ENCODE results near the gene DNMT3A.

DNMT3A gene

GRCh38 chr2:25240636-25241035, 101.1 kb downstream of the DNMT3A start:
- no peaks in the 10 kb centered on the region for H3K27me3 Mint-ChIP-seq
- H3K27ac Mint-ChIP-seq: peak overlapping the region; percentile 68
- H3K4me1 Mint-ChIP-seq (ENCODE audit: low read depth): peaks cover 4% of the 10 kb centered on the region
- H3K9me3 Mint-ChIP-seq (ENCODE audit: low read depth): no peaks in the 10 kb centered on the region
- H3K36me3 Mint-ChIP-seq: peaks cover 9% of the 10 kb centered on the region
- no peak overlapping the region for H3K4me3 Mint-ChIP-seq

DNA sequence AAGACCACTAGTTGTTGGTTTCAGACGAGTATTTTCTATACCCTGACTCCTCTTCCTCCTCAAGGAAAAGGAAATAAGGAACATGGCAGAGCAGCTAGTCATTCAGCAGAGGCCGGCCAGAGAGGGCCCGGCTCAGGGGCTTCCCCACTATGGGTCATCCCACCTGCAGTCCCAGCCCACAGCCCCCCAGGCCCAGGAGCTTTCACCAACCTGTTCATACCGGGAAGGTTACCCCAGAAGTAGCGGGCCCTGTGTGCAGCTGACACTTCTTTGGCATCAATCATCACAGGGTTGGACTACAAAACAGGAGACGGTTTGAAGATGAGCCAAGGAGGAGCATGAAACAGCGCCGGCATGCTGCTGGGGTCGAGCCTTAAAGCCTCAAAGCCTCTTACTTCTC, 102.8 kb downstream of the DNMT3A start:
- Mint-ChIP-seq H3K27ac (no peak overlapping the region), H3K36me3 (peaks cover 9% of the 10 kb centered on the region)

GRCh38 chr2:25237764-25238163, 104.0 kb downstream of the DNMT3A start:
- no peak overlapping the region for H3K4me3 Mint-ChIP-seq
- H3K36me3 Mint-ChIP-seq: peaks cover 9% of the 10 kb centered on the region

More for the DNA sequence above, 102.8 kb downstream of the DNMT3A start:
- H3K27me3 Mint-ChIP-seq: no peaks in the 10 kb centered on the region
- H3K4me3 Mint-ChIP-seq: no peak overlapping the region
- H3K4me1 Mint-ChIP-seq (ENCODE audit: low read depth): peaks cover 4% of the 10 kb centered on the region
- no peaks in the 10 kb centered on the region for H3K9me3 Mint-ChIP-seq (ENCODE audit: low read depth)

GRCh38 chr2:25236736-25237135, 105.0 kb downstream of the DNMT3A start:
- Mint-ChIP-seq H3K27me3 (no peaks in the 10 kb centered on the region), H3K27ac (peak overlapping the region; percentile 18), H3K36me3 (peaks cover 3% of the 10 kb centered on the region), H3K4me1 (ENCODE audit: low read depth) (peaks cover 6% of the 10 kb centered on the region), H3K4me3 (no peak overlapping the region), H3K9me3 (ENCODE audit: low read depth) (no peaks in the 10 kb centered on the region)

More at GRCh38 chr2:25237764-25238163, 104.0 kb downstream of the DNMT3A start:
- Mint-ChIP-seq H3K4me1 (ENCODE audit: low read depth) (peaks cover 4% of the 10 kb centered on the region), H3K27ac (peak overlapping the region; percentile 46), H3K9me3 (ENCODE audit: low read depth) (no peaks in the 10 kb centered on the region), H3K27me3 (no peaks in the 10 kb centered on the region)

GRCh38 chr2:25234738-25235137, 107.0 kb downstream of the DNMT3A start:
- Mint-ChIP-seq H3K36me3 (peaks cover 2% of the 10 kb centered on the region), H3K4me1 (ENCODE audit: low read depth) (peaks cover 10% of the 10 kb centered on the region), H3K27ac (no peak overlapping the region)

GRCh38 chr2:25233916-25234605, 107.7 kb downstream of the DNMT3A start:
- Mint-ChIP-seq H3K36me3 (peaks cover 2% of the 10 kb centered on the region), H3K4me1 (ENCODE audit: low read depth) (peaks cover 14% of the 10 kb centered on the region), H3K4me3 (no peak overlapping the region), H3K27me3 (no peaks in the 10 kb centered on the region), H3K27ac (peak overlapping the region; percentile 42), H3K9me3 (ENCODE audit: low read depth) (no peaks in the 10 kb centered on the region)

More at GRCh38 chr2:25234738-25235137, 107.0 kb downstream of the DNMT3A start:
- Mint-ChIP-seq H3K9me3 (ENCODE audit: low read depth) (no peaks in the 10 kb centered on the region), H3K27me3 (no peaks in the 10 kb centered on the region), H3K4me3 (no peak overlapping the region)

DNA sequence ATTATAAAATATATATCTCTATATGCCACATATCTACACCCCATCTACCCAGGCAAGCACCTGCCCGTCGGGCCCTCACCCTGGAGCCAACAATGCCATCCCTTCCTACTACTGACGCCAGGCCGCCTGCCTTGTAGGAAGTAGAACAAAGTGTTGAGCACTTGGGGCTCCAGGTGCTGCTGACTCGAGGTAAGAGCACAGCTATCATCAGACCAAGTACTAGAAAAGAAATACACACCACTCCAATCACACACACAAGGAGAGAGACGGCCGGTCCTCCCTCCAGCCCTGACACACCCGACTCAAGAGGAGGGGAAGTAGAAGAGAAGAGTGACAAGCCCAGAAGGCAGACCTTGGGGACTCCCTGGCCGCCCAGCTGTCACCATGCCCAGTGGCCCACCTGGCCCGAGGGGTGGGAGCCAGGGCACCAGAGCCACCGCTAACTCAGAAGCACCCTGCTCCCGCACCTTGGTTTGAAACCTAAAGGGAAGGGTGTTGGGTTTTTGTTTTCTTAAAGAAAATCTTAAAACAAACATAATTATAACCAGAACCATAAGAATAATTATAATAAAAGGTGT, 109.4 kb downstream of the DNMT3A start:
- Mint-ChIP-seq H3K27me3 (no peaks in the 10 kb centered on the region), H3K36me3 (peaks cover 2% of the 10 kb centered on the region)

GRCh38 chr2:25230948-25231311, 110.8 kb downstream of the DNMT3A start:
- Mint-ChIP-seq H3K27ac (no peak overlapping the region), H3K27me3 (no peaks in the 10 kb centered on the region), H3K4me3 (no peak overlapping the region), H3K4me1 (ENCODE audit: low read depth) (peaks cover 21% of the 10 kb centered on the region), H3K9me3 (ENCODE audit: low read depth) (no peaks in the 10 kb centered on the region), H3K36me3 (no peaks in the 10 kb centered on the region)

More for the DNA sequence above, 109.4 kb downstream of the DNMT3A start:
- H3K27ac Mint-ChIP-seq: no peak overlapping the region
- H3K4me1 Mint-ChIP-seq (ENCODE audit: low read depth): peaks cover 17% of the 10 kb centered on the region
- no peak overlapping the region for H3K4me3 Mint-ChIP-seq
- H3K9me3 Mint-ChIP-seq (ENCODE audit: low read depth): no peaks in the 10 kb centered on the region

- Mint-ChIP-seq H3K4me3 (no peak overlapping the region), H3K27me3 (no peaks in the 10 kb centered on the region), H3K4me1 (ENCODE audit: low read depth) (peaks cover 21% of the 10 kb centered on the region), H3K27ac (peak overlapping the region; percentile 59), H3K9me3 (ENCODE audit: low read depth) (no peaks in the 10 kb centered on the region), H3K36me3 (no peaks in the 10 kb centered on the region)
These were observed 111.4 kb downstream of the DNMT3A start for GRCh38 chr2:25230198-25230947.

DNA sequence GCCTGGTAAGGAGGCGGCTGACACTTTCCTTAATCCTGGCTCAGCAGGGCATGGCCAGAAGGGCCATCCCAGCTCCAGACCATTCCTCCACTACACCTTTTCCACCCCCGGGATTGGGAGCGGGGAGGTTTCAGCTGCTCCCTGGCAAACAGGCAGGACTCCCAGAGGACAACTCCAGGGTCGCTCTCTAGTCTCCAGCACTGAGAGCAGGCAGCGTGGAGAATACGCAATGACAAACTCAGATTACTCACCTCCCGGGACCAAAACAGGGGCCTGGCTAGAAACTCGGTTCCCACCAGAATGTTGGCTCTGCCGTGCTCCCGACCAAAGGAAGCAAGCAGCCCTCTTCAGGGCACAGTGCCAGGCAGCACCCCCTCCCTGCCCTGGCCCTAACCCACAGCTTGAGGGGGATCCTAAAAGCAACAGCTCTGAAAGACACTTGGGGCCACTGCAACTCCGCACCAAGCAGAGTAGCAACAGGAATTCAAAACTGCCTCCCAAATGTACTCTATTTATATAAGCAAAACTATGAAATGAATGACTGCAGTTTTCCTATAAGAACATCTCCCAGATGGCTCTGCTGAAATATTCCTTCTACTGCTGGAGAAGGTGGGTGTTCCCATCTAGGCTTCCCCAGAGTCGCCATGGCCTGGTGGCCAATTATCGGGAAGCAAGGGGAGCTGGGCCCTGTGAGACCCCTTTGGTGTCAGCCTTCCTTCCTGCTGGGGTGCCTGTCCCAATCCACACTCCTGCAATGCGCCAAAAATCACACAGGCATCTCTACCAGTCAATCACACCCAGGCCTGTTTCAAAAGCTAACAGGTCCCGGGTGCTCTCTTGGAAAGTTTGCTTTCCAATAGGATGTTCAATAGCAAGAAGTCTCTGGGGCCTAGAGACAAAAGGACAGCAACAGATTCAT, 112.2 kb downstream of the DNMT3A start:
- Mint-ChIP-seq H3K36me3 (no peaks in the 10 kb centered on the region), H3K4me1 (ENCODE audit: low read depth) (peaks cover 21% of the 10 kb centered on the region), H3K9me3 (ENCODE audit: low read depth) (no peaks in the 10 kb centered on the region), H3K27ac (peak overlapping the region; percentile 59), H3K27me3 (no peaks in the 10 kb centered on the region), H3K4me3 (no peak overlapping the region)

GRCh38 chr2:25228848-25229278, 112.9 kb downstream of the DNMT3A start:
- no peaks in the 10 kb centered on the region for H3K27me3 Mint-ChIP-seq
- no peak overlapping the region for H3K27ac Mint-ChIP-seq
- no peaks in the 10 kb centered on the region for H3K9me3 Mint-ChIP-seq (ENCODE audit: low read depth)
- no peaks in the 10 kb centered on the region for H3K36me3 Mint-ChIP-seq
- H3K4me3 Mint-ChIP-seq: no peak overlapping the region
- peaks cover 21% of the 10 kb centered on the region for H3K4me1 Mint-ChIP-seq (ENCODE audit: low read depth)

DNA sequence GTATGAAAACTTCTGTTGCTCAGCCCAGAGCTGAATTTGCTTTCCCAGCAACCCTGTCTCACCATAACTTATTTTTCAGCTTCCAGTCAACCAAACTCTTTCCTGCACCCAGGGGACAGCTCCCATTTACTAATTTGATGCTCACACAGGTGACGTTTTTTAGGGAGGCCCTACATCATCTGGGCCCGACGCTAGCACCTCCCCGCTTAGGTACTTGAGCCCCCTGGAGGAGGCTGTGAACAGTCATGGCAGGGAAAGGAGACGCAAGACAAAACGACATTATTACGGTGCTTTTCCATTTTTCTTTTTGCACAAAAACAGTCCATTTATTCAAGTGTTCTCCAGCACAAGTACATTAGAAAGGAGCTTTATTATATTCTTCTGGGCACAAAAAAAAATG, 114.1 kb downstream of the DNMT3A start:
- Mint-ChIP-seq H3K4me1 (ENCODE audit: low read depth) (peaks cover 21% of the 10 kb centered on the region), H3K27me3 (no peaks in the 10 kb centered on the region), H3K36me3 (no peaks in the 10 kb centered on the region), H3K27ac (no peak overlapping the region), H3K4me3 (no peak overlapping the region), H3K9me3 (ENCODE audit: low read depth) (no peaks in the 10 kb centered on the region)

DNA sequence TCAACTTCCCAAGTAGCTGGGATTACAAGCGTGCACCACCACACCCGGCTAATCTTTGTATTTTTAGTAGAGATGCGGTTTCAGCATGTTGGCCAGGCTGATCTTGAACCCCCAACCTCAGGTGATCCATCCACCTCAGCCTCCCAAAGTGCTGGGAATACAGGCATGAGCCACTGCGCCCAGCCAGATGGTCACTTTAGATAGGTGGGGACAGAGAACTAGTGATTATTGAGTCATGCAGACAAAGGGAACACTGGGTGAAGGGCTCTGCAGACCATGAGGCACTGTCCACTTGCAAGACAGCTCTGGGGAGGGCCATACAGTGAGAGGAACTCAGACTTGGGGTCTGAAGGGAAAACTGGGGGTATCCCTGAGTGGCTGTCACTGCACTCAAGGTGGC, 114.9 kb downstream of the DNMT3A start:
- H3K27ac Mint-ChIP-seq: no peak overlapping the region
- no peaks in the 10 kb centered on the region for H3K27me3 Mint-ChIP-seq
- H3K4me3 Mint-ChIP-seq: no peak overlapping the region
- peaks cover 20% of the 10 kb centered on the region for H3K4me1 Mint-ChIP-seq (ENCODE audit: low read depth)
- H3K36me3 Mint-ChIP-seq: no peaks in the 10 kb centered on the region
- no peaks in the 10 kb centered on the region for H3K9me3 Mint-ChIP-seq (ENCODE audit: low read depth)

GRCh38 chr2:25222477-25223121, 119.1 kb downstream of the DNMT3A start:
- H3K27ac Mint-ChIP-seq: no peak overlapping the region
- H3K36me3 Mint-ChIP-seq: no peaks in the 10 kb centered on the region
- peaks cover 9% of the 10 kb centered on the region for H3K4me1 Mint-ChIP-seq (ENCODE audit: low read depth)
- no peaks in the 10 kb centered on the region for H3K27me3 Mint-ChIP-seq
- no peak overlapping the region for H3K4me3 Mint-ChIP-seq
- H3K9me3 Mint-ChIP-seq (ENCODE audit: low read depth): no peaks in the 10 kb centered on the region

Measured in activated naive CD8-positive, alpha-beta T cell (primary cell).